Mucosa of rectum (tissue), 2 donors: ENCODE results near the gene AHRR.

Experiments
- H3K27ac ChIP-seq, 2 donors: one replicate each; pipeline ENCODE4 v1.7.0; 2013; ENCODE audit warnings: inconsistent platforms in 2 of 2, low read depth in 2 of 2, low read length in 2 of 2
- H3K27me3 ChIP-seq, 2 donors: one replicate each; pipeline ENCODE4 v1.7.0; 2013; ENCODE audit warnings: low read length in 2 of 2; ENCODE audit not compliant: control insufficient read depth in 2 of 2, insufficient read depth in 2 of 2
- H3K36me3 ChIP-seq, 2 donors: one replicate each; pipeline ENCODE4 v1.7.0; 2013; ENCODE audit warnings: low read length in 2 of 2; ENCODE audit not compliant: control insufficient read depth in 2 of 2, insufficient read depth in 2 of 2
- H3K4me1 ChIP-seq, 2 donors: one replicate each; pipeline ENCODE4 v1.7.0; 2013; ENCODE audit warnings: low read length in 2 of 2, mild to moderate bottlenecking in 1 of 2; ENCODE audit not compliant: control insufficient read depth in 2 of 2, insufficient read depth in 2 of 2
- H3K4me3 ChIP-seq, 2 donors: one replicate each; pipeline ENCODE4 v1.7.0; 2013; ENCODE audit warnings: low read length in 2 of 2
- H3K9ac ChIP-seq, 2 donors: one replicate each; pipeline ENCODE4 v1.7.0; 2013; ENCODE audit warnings: low read length in 2 of 2, low read depth in 1 of 2, mild to moderate bottlenecking in 1 of 2
- H3K9me3 ChIP-seq, 2 donors: one replicate each; pipeline ENCODE4 v1.7.0; 2013; ENCODE audit warnings: low read length in 2 of 2; ENCODE audit not compliant: control insufficient read depth in 2 of 2
- donor health status: healthy.
- donor health status: Normal muscosa, but diverticular disease.

The AHRR gene

GRCh38 chr5:458547-459353 lies 137.2 kb downstream of the AHRR start:
- peaks cover 67 to 75% of the 10 kb centered on the region in 2 donors for H3K36me3 ChIP-seq
- no peak overlapping the region for H3K27ac ChIP-seq
- no peaks in the 10 kb centered on the region for H3K27me3 ChIP-seq
- H3K9ac ChIP-seq, result no peak overlapping the region
- H3K4me1 ChIP-seq, result no peaks in the 10 kb centered on the region
- no peaks in the 10 kb centered on the region for H3K9me3 ChIP-seq
- no peak overlapping the region for H3K4me3 ChIP-seq

DNA sequence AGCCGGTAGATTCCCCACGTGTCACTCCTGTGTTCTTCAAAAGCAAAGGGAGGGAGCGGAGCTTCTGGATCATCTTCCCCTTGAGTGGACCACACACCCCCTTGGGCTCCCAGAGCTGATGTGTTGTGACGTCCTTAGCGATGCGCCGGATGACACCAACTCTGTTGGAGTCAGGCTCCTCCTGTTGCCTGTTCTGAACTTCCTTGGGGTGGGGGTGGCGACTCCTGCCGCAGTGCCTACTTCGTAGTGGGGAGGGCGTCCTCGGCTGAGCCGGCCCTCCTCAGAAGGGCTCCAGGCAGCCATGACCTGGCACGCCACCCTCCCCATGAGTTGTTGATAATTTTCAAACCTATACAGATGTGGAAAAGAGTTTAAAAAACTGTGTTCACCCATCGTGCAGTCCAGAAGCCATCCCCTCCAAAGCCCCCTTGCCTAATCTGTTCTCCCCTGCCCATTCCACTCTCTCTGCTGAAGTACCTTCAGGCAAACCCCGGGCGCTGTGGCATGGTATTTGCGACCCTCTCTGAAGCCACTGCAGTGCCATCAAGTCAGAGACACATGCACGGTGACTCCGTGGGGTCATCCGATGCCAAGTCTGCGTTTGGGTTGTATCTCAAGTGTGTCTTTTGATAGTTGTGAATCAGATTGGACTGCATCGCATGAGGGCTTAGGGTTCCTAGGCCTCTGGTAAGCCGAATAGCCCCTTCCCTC lies 138.2 kb downstream of the AHRR start:
- Histone ChIP-seq H3K27ac (no peak overlapping the region), H3K27me3 (no peaks in the 10 kb centered on the region), H3K4me1 (peaks cover 0 to 2% of the 10 kb centered on the region in 2 donors)

DNA sequence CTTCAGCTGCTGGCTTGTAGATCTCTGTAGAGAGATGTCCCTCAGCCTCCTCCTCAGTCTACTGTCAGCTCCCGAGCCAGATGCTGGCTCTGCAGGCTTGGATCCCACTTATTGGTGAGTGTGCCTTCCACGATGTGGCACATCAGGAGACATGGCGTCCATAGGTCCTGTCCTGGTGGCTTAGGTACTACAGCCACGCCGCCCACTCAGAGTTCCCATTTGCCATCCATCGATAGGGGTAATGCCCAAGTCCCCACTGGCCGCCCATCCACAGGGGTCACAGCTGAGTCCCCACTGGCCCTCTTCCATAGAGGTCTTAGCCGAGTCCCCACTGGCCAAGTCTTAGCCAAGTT lies 138.7 kb downstream of the AHRR start:
- Histone ChIP-seq H3K4me3 (no peak overlapping the region), H3K27ac (no peak overlapping the region), H3K4me1 (peaks cover 0 to 2% of the 10 kb centered on the region in 2 donors), H3K9me3 (no peaks in the 10 kb centered on the region), H3K27me3 (no peaks in the 10 kb centered on the region), H3K36me3 (peaks cover 68 to 74% of the 10 kb centered on the region in 2 donors), H3K9ac (no peak overlapping the region)

More for the DNA sequence above, 138.2 kb downstream of the AHRR start:
- Histone ChIP-seq H3K9me3 (no peaks in the 10 kb centered on the region), H3K36me3 (peaks cover 71 to 77% of the 10 kb centered on the region in 2 donors), H3K4me3 (no peak overlapping the region), H3K9ac (no peak overlapping the region)

- Histone ChIP-seq H3K4me1 (peaks cover 0 to 2% of the 10 kb centered on the region in 2 donors), H3K9ac (no peak overlapping the region), H3K27ac (no peak overlapping the region), H3K36me3 (peaks cover 58 to 71% of the 10 kb centered on the region in 2 donors), H3K27me3 (no peaks in the 10 kb centered on the region), H3K4me3 (no peak overlapping the region), H3K9me3 (no peaks in the 10 kb centered on the region)
These were observed 140.6 kb downstream of the AHRR start for GRCh38 chr5:462051-462481.

GRCh38 chr5:463301-463700 lies 141.8 kb downstream of the AHRR start:
- no peak overlapping the region for H3K27ac ChIP-seq
- peaks cover 45 to 59% of the 10 kb centered on the region in 2 donors for H3K36me3 ChIP-seq
- H3K27me3 ChIP-seq, result no peaks in the 10 kb centered on the region
- no peak overlapping the region for H3K9ac ChIP-seq
- peaks cover 0 to 2% of the 10 kb centered on the region in 2 donors for H3K4me1 ChIP-seq
- H3K9me3 ChIP-seq, result no peaks in the 10 kb centered on the region
- no peak overlapping the region for H3K4me3 ChIP-seq

- H3K27me3 ChIP-seq, result no peaks in the 10 kb centered on the region
- peaks cover 45 to 52% of the 10 kb centered on the region in 2 donors for H3K36me3 ChIP-seq
- H3K27ac ChIP-seq, result no peak overlapping the region
- no peak overlapping the region for H3K4me3 ChIP-seq
- peaks cover 0 to 2% of the 10 kb centered on the region in 2 donors for H3K4me1 ChIP-seq
- no peak overlapping the region for H3K9ac ChIP-seq
- no peaks in the 10 kb centered on the region for H3K9me3 ChIP-seq
These were observed 142.4 kb downstream of the AHRR start for GRCh38 chr5:463952-464351.

DNA sequence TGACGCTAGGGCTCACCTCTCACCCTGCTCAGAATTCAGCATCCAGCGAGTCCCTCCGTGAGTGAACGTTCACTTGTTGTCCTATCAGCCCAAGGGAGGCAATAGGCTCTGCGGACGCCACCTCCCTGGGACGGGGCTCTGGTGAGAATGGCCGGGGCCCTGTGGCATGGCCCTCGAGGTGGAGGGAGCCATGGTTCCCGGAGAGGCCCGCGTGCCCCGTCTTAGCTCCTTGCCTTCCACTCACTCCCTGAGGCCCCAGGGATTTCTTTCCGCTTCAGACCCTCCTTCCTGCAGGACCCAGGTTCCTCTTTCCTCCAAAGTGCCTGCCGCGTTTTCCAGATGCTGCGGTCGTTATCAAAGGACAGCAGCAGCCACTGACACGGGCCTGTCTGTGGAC lies 142.9 kb downstream of the AHRR start:
- H3K9me3 ChIP-seq, result no peaks in the 10 kb centered on the region
- H3K36me3 ChIP-seq, result peaks cover 41 to 48% of the 10 kb centered on the region in 2 donors
- H3K9ac ChIP-seq, result no peak overlapping the region
- H3K4me3 ChIP-seq, result no peak overlapping the region
- no peak overlapping the region for H3K27ac ChIP-seq
- H3K4me1 ChIP-seq, result peaks cover 0 to 2% of the 10 kb centered on the region in 2 donors
- no peaks in the 10 kb centered on the region for H3K27me3 ChIP-seq

- Histone ChIP-seq H3K4me1 (peaks cover 0 to 2% of the 10 kb centered on the region in 2 donors), H3K36me3 (peaks cover 35 to 44% of the 10 kb centered on the region in 2 donors), H3K27me3 (no peaks in the 10 kb centered on the region), H3K27ac (no peak overlapping the region), H3K9ac (no peak overlapping the region), H3K4me3 (no peak overlapping the region), H3K9me3 (no peaks in the 10 kb centered on the region)
These were observed 143.5 kb downstream of the AHRR start for GRCh38 chr5:464843-465590.

DNA sequence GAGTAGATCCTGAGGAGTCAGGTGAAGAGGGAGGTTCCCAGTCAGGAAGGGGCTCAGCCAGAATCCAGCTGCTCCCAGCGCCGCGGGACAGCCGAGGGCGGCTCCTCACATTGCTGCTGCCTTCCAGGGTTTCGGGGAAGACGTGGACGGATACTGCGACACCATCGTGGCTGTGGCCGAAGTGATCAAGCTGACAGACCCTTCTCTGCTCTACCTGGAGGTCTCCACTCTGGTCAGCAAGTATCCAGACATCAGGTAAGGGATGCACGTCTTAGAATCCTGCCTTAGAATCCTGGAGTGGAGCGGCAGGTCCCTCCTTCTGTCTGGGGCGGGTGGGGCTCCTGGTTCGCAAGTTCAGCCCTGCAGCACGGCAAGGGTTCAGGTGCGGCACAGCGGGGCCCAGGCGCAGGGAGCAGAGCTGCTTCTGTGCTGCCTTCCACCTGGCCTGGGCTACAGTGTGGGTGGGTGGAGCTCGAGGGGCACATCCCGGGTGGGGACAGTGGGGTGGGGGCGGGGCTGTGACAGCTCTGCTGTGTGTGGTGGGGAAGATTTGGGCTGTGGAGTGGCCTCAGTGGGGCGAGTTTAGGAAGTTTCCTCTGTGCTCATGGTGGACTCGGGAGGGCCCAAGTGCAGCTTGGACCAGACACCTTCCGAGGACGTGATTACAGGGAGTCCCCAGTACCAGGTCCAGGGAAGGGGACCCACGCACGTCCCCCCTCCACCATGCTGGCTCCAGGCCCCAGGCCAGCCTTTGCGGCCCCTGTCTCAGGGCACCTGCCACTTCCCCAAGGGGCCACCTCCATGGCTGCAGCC lies 144.3 kb downstream of the AHRR start:
- H3K36me3 ChIP-seq, result peaks cover 28 to 42% of the 10 kb centered on the region in 2 donors
- no peaks in the 10 kb centered on the region for H3K9me3 ChIP-seq
- H3K9ac ChIP-seq, result no peak overlapping the region
- H3K27me3 ChIP-seq, result no peaks in the 10 kb centered on the region
- H3K4me1 ChIP-seq, result peaks cover under 1 to 2% of the 10 kb centered on the region in 2 donors
- H3K27ac ChIP-seq, result no peak overlapping the region
- H3K4me3 ChIP-seq, result no peak overlapping the region
